Measurements from ENCODE around the gene C12orf60.

DNA sequence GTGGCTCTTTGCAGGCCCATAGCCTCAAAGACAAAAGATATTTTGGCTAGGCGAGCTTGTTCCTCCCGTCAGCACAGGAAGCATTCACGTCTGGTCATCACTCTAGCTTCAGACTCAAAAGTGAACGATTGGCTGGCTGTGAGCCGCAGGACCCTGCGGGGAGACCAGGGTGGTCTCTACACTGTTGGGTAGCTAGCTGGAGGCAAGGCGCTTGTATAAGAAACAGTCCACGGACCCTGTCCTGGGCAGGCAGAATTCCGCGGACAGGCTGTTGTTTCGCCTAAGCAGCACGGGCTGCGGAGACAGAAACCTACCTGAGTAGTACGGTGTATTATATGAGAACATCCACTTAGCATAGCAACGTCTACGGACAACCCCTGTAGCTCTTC lies 29.8 kb upstream of the C12orf60 start:
- no peak for TF ChIP-seq RFX5 (IDR thresholded peaks at IDR 0.05)
- TF ChIP-seq, protein P1, sequence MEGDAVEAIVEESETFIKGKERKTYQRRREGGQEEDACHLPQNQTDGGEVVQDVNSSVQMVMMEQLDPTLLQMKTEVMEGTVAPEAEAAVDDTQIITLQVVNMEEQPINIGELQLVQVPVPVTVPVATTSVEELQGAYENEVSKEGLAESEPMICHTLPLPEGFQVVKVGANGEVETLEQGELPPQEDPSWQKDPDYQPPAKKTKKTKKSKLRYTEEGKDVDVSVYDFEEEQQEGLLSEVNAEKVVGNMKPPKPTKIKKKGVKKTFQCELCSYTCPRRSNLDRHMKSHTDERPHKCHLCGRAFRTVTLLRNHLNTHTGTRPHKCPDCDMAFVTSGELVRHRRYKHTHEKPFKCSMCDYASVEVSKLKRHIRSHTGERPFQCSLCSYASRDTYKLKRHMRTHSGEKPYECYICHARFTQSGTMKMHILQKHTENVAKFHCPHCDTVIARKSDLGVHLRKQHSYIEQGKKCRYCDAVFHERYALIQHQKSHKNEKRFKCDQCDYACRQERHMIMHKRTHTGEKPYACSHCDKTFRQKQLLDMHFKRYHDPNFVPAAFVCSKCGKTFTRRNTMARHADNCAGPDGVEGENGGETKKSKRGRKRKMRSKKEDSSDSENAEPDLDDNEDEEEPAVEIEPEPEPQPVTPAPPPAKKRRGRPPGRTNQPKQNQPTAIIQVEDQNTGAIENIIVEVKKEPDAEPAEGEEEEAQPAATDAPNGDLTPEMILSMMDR (IDR thresholded peaks at IDR 0.05), result no peak
- TF ChIP-seq, protein P2, sequence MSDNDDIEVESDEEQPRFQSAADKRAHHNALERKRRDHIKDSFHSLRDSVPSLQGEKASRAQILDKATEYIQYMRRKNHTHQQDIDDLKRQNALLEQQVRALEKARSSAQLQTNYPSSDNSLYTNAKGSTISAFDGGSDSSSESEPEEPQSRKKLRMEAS (IDR thresholded peaks at IDR 0.05), result no peak
- no peak for TF ChIP-seq ZC3H11A (IDR thresholded peaks at IDR 0.05)
- TF ChIP-seq, protein P3, sequence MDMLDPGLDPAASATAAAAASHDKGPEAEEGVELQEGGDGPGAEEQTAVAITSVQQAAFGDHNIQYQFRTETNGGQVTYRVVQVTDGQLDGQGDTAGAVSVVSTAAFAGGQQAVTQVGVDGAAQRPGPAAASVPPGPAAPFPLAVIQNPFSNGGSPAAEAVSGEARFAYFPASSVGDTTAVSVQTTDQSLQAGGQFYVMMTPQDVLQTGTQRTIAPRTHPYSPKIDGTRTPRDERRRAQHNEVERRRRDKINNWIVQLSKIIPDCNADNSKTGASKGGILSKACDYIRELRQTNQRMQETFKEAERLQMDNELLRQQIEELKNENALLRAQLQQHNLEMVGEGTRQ (IDR thresholded peaks at IDR 0.05), result no peak
- no peak for TF ChIP-seq JUN (IDR thresholded peaks at IDR 0.05)
- no peak for TF ChIP-seq MAFK (IDR thresholded peaks at IDR 0.05; ENCODE audit: partially characterized antibody)
- no peak for TF ChIP-seq NPAS2 (CRISPR knock-in tag; IDR thresholded peaks at IDR 0.05; ENCODE audit: borderline replicate concordance)
- no peak for TF ChIP-seq ZSCAN20 (CRISPR knock-in tag; IDR thresholded peaks at IDR 0.05)
- no peak for TF ChIP-seq POLR2A (IDR thresholded peaks at IDR 0.05; ENCODE audit: low read length)
- TF ChIP-seq CBX2 (IDR thresholded peaks at IDR 0.05; ENCODE audit: borderline replicate concordance, low read depth), result no peak
- TF ChIP-seq HDAC2 (IDR thresholded peaks at IDR 0.05), result no peak
- no peak for TF ChIP-seq ZFP36 (IDR thresholded peaks at IDR 0.05; ENCODE audit: borderline replicate concordance, partially characterized antibody)
